ENCODE results near the gene AMBRA1. TPM values are rescaled to one million over a fixed set of nuclear protein-coding genes. Genes with fewer than 3 reads are reported as not detected.

The AMBRA1 gene
- total RNA-seq, 3 donors from 2014 or later (not counting 1 experiment from before 2014, with no cell fraction given): 41.3 to 52.7 (median 46.2) TPM

GRCh38 chr11:46551261-46551660 lies 42.6 kb downstream of the AMBRA1 start:
- DNase-seq (no peak), ATAC-seq (no peak)
- intact Hi-C loops (cut with micrococcal nuclease): no loop called here
- Mint-ChIP-seq H3K27me3 (ENCODE audit: low read depth in 2 of 2) (no peaks in the 10 kb centered on the region), H3K36me3 (no peaks in the 10 kb centered on the region), H3K9me3 (no peaks in the 10 kb centered on the region), H3K4me1 (peaks cover 35 to 45% of the 10 kb centered on the region in 2 donors), H3K27ac (no peak overlapping the region), H3K4me3 (no peak overlapping the region)
- no peak for TF ChIP-seq CTCF (IDR thresholded peaks at IDR 0.05)
- no peak overlapping the region for H3K4me3 ChIP-seq (ENCODE audit: low read length)
- WGBS (ENCODE audit: insufficient coverage): 100% methylated on average over 5 of the region's 7 CpGs
- H3K4me1 ChIP-seq (ENCODE audit: control insufficient read depth, insufficient read depth, low read length): no peaks in the 10 kb centered on the region
- H3K36me3 ChIP-seq (ENCODE audit: control insufficient read depth, insufficient read depth, low read length): peaks cover 11% of the 10 kb centered on the region
- H3K9me3 ChIP-seq (ENCODE audit: control insufficient read depth, insufficient read depth, low read length): no peaks in the 10 kb centered on the region
- H3K27ac ChIP-seq (ENCODE audit: low read length): no peak overlapping the region
- no peaks in the 10 kb centered on the region for H3K27me3 ChIP-seq (ENCODE audit: control insufficient read depth, insufficient read depth, low read length)

- Mint-ChIP-seq H3K27ac (peak overlapping the region in 1 of 2 donors; percentile 42), H3K4me1 (peaks cover 19% of the 10 kb centered on the region in 2 donors), H3K9me3 (no peaks in the 10 kb centered on the region), H3K36me3 (peaks cover 14% of the 10 kb centered on the region), H3K27me3 (ENCODE audit: low read depth in 2 of 2) (no peaks in the 10 kb centered on the region), H3K4me3 (no peak overlapping the region)
- H3K36me3 ChIP-seq (ENCODE audit: control insufficient read depth, insufficient read depth, low read length): peaks cover 45% of the 10 kb centered on the region
- no peak overlapping the region for H3K4me3 ChIP-seq (ENCODE audit: low read length)
- intact Hi-C loops (cut with micrococcal nuclease): no loop called here
- H3K27me3 ChIP-seq (ENCODE audit: control insufficient read depth, insufficient read depth, low read length): no peaks in the 10 kb centered on the region
- no peaks in the 10 kb centered on the region for H3K9me3 ChIP-seq (ENCODE audit: control insufficient read depth, insufficient read depth, low read length)
- no peak for ATAC-seq
- no peak for TF ChIP-seq CTCF (IDR thresholded peaks at IDR 0.05)
- 98% methylated on average over 5 of the region's 5 CpGs for WGBS (ENCODE audit: insufficient coverage)
- H3K4me1 ChIP-seq (ENCODE audit: control insufficient read depth, insufficient read depth, low read length): no peaks in the 10 kb centered on the region
- H3K27ac ChIP-seq (ENCODE audit: low read length): no peak overlapping the region
- no peak for DNase-seq
These were observed 46.2 kb downstream of the AMBRA1 start for GRCh38 chr11:46547579-46547978.

- Mint-ChIP-seq H3K27ac (peak overlapping the region in 1 of 2 donors; percentile 6), H3K27me3 (ENCODE audit: low read depth in 2 of 2) (no peaks in the 10 kb centered on the region), H3K36me3 (peaks cover 14% of the 10 kb centered on the region), H3K4me3 (no peak overlapping the region), H3K4me1 (peaks cover 12 to 16% of the 10 kb centered on the region in 2 donors), H3K9me3 (no peaks in the 10 kb centered on the region)
- Histone ChIP-seq H3K36me3 (ENCODE audit: control insufficient read depth, insufficient read depth, low read length) (peaks cover 71% of the 10 kb centered on the region), H3K4me3 (ENCODE audit: low read length) (no peak overlapping the region), H3K9me3 (ENCODE audit: control insufficient read depth, insufficient read depth, low read length) (no peaks in the 10 kb centered on the region), H3K27me3 (ENCODE audit: control insufficient read depth, insufficient read depth, low read length) (no peaks in the 10 kb centered on the region), H3K27ac (ENCODE audit: low read length) (no peak overlapping the region), H3K4me1 (ENCODE audit: control insufficient read depth, insufficient read depth, low read length) (no peaks in the 10 kb centered on the region)
- no peak for DNase-seq
- no peak for ATAC-seq
- TF ChIP-seq CTCF (IDR thresholded peaks at IDR 0.05): no peak
- intact Hi-C loops (cut with micrococcal nuclease): no loop called here
- 100% methylated on average over 1 of the region's 1 CpG for WGBS (ENCODE audit: insufficient coverage)
These were observed 50.3 kb downstream of the AMBRA1 start for GRCh38 chr11:46543564-46543963.

All from natural killer cell (primary cell).